Measurements from ENCODE around the gene SLC17A7.

SLC17A7 gene

DNA sequence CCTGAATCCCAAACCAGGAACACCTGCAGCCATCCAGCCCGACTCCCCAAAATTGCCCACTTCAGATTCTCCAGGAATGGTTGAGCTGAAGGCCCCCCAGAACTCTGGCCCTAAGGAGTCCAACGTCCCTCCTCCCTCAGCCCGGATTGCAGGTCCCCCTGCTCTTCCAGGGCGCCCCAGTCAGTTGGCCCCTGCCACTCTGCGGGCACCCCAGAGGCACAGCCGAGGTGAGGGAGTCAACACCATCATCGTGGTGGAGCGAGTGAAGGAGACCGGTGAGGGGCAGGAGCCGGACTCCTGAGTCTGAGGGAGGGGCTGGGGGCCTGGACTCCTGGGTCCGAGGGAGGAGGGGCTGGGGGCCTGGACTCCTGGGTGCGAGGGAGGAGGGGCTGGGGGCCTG, 14.0 kb downstream of the SLC17A7 start:
- no peak for DNase-seq (ENCODE audit: low read depth)

DNA sequence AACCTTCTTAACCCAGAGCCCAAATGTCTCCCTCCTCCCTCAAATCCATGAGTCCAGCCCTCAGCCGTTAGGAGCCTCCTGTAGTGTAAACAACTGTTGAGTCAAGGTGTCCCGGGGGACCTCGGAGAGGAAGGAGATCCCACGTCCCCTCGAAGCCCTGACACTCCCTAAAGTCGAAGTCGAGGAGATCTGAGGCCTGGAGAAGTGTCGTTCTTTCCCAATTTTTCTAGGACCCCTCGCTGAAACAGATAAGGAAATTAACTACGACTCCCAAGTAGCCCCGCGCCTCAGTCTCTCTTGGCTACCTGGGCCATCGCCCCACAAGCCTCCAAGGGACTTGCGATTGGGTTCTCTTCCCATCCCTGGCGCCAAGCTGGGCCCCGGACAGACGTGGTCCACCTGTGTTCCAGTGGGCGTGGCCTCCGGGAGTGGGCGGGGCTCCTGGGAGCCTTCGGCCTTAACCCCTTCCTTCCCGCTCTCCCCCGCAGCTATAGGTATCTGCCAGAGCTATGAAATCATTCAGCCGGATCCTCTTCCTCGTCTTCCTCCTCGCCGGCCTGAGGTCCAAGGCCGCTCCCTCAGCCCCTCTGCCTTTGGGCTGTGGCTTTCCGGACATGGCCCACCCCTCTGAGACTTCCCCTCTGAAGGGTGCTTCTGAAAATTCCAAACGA, 15.3 kb downstream of the SLC17A7 start:
- no peak for DNase-seq (ENCODE audit: low read depth)

DNA sequence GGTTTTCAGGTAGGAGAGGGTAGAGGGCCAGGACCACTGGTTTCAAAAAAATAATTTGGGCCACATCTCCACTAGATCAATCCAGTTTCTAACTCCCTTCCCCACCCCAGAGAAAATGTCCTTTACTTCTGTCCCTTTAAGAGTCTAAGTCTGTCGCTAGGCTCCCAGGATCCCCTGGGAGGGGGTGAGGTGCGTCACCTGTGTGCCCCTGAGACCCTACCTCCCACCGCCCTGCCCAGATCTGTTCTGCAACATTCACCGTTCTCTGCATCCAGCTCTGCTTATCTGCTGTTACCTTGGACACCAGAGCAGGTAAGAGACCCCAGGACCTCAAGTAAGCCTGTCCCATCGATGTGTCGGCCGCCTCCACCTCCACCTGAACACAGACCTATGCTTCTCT, 16.1 kb downstream of the SLC17A7 start, which contains the start of gene GFY:
GFY (plus strand) TSS at position 211 of the 400 bp plus-strand sequence. CDS start 1,043 bp downstream, outside the sequence.
- DNase-seq (ENCODE audit: low read depth) = no peak

DNA sequence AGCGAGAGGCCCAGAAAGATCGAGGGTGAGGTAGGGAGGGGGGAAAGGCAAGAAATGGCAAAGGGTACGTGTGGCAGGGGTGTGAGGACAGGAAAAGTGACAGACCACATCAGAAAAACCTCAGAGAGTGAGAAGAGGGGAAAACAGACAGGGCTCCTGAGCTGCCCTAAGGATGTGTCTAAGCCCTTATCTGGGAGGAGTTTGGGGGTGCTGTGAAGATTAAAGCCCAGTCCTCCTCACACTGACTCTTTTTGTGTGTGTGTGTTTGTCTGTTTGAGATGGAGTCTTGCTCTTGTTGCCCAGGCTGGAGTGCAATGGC, 17.4 kb downstream of the SLC17A7 start:
- no peak for DNase-seq (ENCODE audit: low read depth)

DNA sequence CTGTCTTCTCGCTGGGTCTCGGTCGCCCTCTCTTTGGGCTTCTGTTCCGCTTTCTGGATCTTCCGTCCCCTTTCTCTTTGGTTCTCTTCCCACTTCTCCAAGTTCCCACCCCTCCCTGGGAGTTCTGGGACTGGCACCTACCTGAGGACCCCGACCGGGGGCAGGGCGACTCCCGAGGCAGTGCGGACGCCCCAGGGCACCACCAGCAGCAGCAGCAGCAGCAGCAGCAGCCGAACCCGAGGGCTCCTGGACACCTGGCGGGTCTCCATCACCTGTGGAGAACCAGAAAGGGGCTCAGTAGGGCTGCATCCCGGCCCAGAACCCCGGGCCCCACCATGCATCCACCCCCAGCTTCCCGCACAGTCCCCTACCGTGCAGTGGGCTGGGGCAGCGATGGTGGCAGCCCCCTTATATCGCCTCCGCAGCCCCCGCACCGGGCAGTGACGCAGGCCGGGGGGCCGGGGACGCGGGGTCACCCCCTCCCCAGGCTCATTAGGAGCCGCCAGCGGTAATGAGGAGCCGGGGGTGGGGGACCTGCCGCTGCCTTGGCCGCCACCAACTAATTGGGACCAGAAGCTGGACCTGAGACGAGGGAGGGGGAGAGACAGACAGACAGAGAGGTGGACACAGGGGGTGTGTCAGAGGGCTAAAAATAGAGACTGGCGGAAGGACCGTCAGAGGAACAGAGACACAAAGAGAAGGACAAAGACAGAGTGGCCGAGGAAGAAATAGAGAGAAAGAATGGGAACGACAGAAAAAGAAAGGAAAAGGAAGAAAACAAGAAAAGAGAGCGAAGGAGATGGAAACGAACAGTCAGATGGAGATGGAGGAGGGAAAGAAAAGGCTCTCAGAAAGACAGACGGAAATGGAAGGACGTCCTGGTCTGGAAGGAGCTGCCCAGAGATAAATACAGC, 18.0 kb downstream of the SLC17A7 start, which contains the start of gene PTH2:
PTH2 (minus strand) TSS at position 371 of the 914 bp plus-strand sequence; CDS start at position 269, 102 bp downstream.
- DNase-seq (ENCODE audit: low read depth) = no peak

DNA sequence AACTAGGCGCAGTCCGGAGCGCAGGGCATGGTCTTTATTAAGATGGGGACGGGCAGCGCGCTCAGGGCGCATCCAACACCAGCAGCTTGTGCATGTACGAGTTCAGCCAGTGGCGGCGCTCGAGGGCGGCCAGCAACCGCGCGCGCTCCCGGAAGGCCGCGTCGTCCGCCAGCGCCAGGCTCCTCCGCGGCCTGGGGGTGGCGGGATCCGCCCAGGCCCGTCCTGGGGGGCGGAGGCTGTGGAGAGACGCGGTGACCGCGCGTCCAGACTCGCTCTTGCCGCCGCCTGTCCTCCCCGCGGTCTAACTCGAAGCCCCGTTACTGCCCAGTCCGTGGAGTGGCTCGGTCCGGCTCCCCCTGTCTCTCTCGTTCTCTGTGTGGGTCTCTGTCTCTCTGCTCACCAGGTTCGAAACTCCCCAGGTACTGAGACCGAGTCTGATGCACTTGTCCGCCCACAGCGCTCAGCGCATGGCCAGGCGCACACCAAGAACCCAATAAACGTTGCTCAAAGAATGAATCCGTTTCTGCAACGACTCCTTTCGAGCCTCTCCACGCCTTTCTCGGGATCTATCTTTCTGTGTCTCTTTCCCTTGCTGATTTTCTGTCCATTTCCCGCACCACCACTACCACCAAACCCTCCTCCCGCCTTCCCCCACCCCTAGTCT, 18.8 kb downstream of the SLC17A7 start:
- no peak for DNase-seq (ENCODE audit: low read depth)

DNA sequence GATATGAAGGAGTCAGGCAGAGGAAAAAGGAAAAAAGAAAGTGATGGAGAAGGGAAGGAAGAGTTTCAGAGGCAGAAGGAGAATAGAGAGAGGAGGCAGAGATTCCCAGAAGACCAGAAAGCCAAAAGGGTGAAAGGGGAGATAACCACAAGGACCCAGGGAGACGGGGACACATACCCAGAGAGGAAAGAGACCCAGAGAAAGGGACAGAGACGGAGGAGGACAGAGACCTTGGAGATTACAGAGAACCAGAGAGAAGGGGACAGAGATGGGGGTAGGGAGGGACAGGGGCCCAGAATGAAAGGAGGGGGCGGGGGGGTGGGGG, 19.5 kb downstream of the SLC17A7 start:
- no peak for DNase-seq (ENCODE audit: low read depth)

DNA sequence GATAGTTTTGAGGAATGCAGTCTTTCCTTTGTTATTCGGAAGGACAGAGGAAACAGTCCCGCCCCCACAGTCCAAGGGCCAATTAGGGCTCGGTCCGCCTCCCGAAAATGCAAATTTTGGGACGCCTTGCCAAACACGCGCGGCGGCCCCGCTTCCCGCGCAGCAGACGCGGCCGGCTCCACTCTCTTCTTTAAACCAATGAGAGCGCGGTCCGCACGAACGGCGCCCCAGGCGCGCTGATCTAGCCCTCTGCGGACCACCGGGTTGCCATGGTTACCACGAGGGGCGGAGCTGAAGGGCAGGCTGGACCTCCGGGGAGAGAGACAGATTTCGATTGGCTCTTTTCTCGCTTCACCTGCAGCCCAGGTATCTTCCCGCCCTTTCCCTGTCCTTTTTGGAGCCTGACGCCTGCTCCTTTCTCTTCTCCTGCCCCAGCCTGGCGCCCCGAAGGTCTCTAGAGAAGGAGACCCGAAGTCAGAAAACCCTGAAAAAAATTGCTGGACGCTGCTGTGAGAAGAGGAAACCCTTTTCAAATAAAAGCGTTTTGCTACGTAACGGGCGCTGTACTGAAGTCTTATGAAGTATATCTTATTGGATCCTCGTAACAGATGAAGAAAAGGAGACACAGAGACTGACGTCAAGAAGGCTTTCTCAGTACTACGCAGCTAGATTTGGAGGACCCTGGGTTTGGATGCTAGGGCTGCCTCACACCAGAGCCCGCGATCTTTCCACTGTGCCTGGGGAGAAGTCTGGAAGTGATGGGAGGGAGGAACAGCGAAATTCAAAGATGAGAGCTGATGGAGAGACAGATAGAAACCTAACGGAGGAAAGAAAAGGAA, 20.1 kb downstream of the SLC17A7 start:
- DNase-seq (ENCODE audit: low read depth) = no peak

DNA sequence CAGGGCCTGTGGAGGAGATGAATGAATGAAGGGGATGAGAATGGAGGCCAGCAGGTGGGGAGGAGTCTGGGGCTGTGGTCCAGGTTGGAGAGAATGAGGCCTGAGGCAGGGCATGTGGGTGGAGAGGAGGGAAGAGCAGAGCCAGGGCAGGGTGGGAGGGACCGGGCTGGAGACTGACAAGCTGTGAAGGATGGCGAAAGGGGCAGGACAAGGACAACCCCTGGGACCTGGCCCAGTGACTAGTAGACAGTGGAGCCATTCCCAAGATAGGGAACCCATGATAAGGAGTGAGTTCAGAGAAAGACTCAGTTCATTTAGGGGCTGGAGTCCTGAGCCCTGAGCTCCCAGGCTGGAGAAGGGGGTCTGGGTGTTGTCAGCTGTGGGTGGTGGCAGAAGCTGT, 21.1 kb downstream of the SLC17A7 start:
- DNase-seq (ENCODE audit: low read depth) = no peak

DNA sequence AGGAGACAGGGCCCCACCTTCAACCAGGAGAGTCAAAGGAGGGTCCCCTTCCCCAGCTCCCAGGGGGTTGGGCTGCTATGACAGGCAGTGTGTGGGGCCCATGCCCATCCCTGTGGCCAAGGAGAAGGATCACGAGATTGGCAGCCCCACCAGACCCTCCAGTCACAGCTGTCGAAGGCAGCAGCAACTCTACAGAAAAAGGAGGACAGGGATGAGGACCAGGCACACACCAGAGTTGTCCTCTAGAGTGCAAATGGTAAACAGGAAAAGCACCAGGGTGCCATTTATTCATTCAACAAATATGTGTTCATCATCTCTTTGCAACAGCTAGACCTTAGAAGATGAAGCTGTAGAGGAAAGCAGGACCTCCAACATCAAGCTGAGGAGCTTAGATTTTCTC, 22.2 kb downstream of the SLC17A7 start:
- DNase-seq (ENCODE audit: low read depth) = no peak

DNA sequence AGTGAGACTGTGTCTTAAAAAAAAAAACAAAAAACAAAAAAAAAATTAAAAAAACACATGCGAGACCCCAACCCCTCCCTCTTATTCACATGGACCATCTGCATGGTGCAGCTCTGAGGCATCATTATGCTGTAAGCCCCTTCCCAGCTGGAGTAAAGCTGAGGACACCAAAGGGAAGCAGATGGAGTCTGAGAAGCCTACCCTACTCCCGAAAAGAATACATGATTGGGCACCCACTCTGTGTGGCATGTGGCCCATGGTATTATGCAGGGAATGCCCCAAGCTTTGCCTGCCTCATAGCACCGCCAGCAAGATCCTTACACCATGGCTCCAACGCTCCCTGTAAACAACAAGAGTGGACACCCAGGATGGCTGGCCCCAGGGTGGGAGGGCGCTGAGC, 22.8 kb downstream of the SLC17A7 start:
- no peak for DNase-seq (ENCODE audit: low read depth)

DNA sequence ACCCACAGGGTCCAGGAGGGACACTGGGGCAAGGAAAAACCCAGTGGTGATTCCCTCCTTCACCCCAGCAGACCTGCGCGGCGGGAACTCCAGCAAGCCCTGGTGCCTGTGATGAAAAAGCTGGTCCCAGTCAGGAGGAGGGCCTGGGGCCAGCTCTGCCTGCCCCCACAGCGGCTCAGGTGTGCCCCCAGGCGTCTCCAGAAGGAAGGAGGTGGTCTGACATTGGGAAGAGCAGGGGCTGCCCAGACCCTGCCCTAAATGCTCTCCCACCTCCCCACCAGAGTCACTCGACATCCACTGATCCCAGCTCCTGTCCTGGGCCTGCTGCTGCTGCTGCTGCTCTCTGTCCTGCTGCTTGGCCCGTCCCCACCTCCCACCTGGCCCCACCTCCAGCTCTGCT, 24.2 kb downstream of the SLC17A7 start:
- no peak for DNase-seq (ENCODE audit: low read depth)

DNA sequence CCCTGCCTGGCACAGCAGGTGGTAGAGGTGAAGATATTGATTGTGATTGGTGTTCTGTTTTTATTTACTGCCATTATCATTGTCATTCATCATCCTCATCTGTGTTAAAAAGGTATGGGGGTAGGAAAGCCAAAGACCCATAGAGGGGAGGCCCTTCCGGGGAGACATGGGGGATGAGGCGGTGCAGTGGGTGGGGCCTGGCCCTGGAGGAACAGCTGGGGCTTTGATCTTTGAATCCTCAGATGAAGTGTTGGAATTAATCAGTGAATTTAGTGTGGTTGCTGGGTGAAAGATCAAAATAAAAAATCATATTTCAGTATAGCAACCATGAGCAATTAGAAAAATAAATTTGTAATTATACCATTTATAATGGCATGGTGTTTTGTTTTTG, 25.5 kb downstream of the SLC17A7 start:
- DNase-seq (ENCODE audit: low read depth) = no peak

DNA sequence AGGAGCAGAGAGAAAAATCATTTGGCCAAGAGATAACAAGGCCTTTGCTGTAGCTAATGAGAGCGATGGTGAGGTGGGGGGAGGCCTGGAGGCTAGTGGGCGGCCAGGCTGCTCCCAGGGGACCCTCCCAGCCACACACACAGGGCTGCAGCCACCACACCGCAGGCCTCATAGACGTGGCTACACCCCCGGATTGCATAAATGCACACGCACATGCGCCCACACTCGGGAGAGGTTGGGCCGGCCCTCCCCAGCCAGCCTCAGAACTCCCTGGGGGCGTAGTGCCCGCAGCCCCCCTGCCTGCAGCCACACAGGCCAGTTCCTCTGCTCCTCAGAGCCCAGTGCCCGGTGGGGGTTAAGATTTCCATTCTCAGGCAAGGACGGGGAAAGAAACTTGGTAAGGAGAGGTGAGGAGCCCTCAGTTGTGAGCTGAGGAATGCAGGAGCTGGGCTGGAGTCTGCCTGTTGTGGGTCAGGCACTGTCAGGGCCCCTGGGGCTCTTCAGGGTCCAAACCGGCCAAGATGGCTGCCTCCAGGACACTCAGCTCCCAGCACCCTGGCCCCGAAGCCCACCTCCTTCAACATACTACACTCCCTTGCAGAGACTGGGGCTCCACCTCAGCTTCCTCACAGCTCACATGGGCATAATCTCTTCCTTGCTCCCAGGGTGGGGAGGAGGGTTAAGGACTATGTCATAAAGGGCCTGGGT, 26.1 kb downstream of the SLC17A7 start:
- DNase-seq (ENCODE audit: low read depth) = no peak

DNA sequence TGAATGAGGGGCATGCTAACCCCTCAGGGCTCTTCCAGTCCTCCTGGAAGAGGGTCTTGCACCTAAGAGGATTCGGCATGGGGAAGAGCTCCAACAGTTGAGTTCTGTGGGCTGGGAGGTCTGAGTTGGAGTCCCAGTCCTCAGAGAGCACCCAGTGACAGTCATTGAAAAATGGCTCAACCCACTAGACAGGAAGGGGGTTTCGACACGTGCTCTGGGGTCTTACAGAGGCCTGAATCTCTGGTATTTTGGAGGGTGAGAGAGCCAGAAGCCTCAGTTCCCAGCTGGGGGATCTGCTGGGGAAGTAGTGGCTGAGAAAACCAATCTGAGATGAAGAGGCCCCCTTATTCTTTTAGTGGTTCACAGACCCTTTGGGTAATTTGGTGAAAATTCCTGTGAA, 27.1 kb downstream of the SLC17A7 start:
- DNase-seq (ENCODE audit: low read depth) = no peak

DNA sequence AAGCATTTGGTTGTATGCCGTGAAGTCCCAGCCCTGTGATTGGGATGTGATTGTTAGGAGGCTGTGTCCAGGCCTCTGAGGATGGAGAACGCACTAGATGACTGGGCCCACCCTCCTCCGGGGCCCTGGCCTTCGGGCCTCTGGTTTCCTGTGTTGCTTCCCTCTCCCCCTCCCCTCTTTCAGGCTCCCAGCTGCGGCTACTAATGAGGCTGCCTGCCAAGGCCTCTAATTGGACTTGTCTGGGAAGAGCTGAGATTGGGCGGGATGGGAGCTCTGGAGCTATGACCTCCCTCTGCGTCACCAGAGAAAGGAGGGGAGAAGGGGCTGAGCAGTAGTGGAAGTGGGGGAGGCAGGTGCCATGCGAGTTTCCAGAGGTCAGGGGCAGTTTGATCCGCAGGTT, 28.0 kb downstream of the SLC17A7 start:
- DNase-seq (ENCODE audit: low read depth) = no peak

DNA sequence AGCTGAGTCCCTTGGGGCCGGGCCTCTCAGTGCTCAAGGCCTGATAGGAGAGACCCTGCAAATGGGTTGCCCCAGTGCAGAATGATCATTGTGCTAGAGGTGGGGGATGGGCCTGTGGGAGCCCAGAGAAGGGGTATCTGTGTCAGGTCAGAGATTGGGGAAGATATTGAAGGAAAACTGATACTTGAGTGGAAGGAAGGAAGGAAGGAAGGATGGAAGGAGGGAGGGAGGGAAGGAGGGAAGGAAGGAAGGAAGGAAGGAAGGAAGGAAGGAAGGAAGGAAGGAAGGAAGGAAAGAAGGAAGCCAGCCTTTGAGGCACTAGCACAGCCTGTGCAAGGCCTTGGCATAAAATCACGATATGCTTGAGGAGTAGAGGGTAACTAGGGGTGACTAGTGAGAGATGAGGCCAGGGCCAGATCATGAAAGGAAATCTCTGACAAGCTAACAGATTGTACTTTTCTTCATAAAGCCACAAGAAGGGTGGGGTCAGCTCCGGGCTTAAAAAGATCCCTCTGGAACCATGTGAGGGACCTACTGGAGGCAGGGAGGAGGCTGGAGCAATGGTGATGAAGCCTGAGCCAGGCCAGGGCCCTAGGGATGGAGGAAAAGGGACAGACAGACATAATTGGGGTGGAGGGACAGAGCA, 29.5 kb downstream of the SLC17A7 start:
- no peak for DNase-seq (ENCODE audit: low read depth)

DNA sequence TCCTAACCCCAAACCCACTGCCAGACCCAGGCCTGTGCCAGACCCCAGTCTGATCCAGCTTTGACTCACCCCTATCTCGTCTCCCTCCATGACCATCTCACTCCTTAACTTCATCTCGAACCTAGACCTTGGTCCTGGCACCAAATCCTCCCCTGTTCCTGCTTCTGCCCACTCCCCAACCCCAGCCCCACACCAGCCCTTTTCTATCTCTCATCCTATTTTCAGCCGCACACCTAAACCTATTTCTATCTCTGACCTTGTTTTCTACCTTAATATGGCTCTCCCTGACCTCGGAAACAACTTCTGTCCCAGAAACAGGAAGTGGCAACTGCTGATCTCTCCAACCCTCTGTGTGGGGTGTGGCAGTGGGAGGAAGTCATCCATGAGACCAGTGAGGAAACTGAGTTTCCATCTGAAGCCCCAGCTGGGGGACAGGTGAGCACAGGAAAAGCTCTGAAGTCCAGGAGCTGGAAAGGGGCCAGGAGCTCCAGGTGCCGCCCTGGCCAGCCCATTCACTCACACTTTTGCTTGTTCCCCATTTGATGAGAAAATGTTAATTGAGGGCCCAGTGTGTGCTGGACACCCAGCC, 31.8 kb downstream of the SLC17A7 start:
- DNase-seq (ENCODE audit: low read depth) = no peak

DNA sequence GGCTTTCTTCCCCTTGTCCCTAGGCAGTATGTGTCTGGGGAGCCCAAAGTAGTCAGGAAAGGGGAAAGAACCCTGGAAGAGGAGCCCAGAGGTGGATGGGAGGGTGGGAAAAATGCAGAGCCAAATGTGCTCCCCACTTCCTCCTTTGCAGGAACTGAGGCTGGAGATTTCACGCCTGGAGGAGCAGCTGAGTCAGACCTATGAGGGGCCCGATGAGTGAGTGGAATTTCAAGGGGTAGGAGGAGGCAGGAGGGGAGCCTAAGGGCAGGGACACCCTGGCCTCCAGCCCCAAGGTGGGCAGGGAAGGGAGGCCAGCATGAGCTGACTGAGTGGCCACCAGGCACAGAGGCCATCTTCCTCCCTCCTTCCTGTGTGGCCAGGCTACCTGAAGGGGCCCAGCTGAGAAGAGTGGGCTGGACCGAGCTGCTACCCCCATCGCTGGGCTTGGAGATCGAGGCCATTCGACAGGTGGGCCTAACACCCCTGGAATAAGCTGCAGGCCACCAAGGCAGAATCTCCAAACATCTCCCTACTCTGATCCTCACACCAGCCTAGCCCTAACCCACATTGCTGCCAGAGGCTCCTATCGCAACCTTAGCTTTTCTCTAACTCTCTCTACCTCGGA, 32.4 kb downstream of the SLC17A7 start:
- DNase-seq (ENCODE audit: low read depth) = no peak

DNA sequence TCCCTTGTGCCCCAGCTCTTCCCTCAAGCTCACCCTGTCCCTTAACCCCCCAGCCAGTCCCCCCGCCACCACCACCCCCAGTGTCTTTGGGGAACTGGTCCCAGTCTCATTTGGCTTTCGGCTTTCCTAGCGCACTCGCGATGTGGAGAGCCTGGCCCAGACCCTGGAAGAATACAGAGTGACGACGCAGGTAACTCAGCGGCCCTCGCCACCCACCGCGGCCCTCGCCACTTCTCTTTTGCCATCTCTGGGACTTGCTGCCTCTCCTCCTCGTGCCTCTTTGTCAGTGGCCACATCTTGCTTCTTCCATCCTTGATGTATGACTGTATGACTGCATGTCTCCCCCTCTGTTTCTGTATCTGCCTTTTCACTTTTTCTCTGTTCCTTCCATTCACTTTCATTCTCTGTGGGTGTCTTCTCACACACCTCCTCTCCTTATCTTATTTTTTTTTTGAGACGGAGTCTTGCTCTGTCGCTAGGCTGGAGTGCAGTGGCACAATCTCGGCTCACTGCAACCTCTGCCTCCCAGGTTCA, 33.8 kb downstream of the SLC17A7 start:
- no peak for DNase-seq (ENCODE audit: low read depth)
